GM10266 (cell line): Measurements from ENCODE around the gene LAMC1.

Experiments used
- DNase-seq: peaks from one replicate; pipeline ENCODE4 v3.0.0; 2012; ENCODE audit errors: extremely low spot score
- TF ChIP-seq, protein P1 (sequence below): IDR thresholded peaks from 2 replicates; pipeline ENCODE4 v1.5.1; 2012; ENCODE audit warnings: mild to moderate bottlenecking, low read depth; ENCODE audit not compliant: control insufficient read depth, insufficient read depth; ENCODE audit errors: missing control alignments

The LAMC1 gene

DNA sequence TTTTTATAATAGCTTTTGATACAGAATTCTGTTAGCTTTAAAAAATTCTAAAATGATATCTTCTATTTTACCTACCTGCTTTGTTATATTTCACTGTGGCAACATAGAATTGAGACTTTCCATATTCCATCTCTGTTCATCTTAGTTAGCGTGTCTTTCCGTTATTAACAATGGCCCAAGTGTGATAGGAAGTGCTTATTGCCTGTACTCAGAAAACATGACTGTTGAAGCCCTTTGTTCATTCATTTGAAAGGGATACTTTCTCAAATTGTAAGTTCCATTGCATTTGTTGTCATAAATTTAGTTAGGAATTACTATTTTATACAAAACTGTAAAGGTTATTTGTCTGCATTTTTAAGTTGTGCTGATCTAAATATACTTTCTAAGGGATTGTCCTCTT is 73.1 kb downstream of the LAMC1 start:
- DNase-seq, result no peak

DNA sequence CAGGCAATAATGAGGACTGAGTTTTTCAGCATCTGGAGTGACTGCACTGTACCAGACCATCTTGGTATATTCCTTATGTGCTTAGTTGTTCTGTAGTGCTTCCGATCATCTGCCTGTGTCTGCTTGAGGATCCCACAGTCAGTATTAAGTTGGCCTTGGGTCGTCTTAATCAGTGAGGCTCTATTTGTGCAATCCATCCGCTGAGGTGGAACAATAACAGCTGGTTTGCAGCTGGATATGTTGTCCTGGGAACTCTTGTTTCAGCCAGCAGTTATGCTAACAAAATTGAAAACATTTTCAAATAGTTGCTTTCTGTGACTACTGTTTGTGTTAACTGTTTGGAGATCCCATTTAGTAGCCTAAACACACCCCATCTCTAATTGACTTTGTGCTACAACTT is 73.7 kb downstream of the LAMC1 start:
- no peak for DNase-seq
- TF ChIP-seq, protein P1, sequence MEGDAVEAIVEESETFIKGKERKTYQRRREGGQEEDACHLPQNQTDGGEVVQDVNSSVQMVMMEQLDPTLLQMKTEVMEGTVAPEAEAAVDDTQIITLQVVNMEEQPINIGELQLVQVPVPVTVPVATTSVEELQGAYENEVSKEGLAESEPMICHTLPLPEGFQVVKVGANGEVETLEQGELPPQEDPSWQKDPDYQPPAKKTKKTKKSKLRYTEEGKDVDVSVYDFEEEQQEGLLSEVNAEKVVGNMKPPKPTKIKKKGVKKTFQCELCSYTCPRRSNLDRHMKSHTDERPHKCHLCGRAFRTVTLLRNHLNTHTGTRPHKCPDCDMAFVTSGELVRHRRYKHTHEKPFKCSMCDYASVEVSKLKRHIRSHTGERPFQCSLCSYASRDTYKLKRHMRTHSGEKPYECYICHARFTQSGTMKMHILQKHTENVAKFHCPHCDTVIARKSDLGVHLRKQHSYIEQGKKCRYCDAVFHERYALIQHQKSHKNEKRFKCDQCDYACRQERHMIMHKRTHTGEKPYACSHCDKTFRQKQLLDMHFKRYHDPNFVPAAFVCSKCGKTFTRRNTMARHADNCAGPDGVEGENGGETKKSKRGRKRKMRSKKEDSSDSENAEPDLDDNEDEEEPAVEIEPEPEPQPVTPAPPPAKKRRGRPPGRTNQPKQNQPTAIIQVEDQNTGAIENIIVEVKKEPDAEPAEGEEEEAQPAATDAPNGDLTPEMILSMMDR, result no peak

More for the DNA sequence above, 73.1 kb downstream of the LAMC1 start:
- TF ChIP-seq, protein P1, result no peak

DNA sequence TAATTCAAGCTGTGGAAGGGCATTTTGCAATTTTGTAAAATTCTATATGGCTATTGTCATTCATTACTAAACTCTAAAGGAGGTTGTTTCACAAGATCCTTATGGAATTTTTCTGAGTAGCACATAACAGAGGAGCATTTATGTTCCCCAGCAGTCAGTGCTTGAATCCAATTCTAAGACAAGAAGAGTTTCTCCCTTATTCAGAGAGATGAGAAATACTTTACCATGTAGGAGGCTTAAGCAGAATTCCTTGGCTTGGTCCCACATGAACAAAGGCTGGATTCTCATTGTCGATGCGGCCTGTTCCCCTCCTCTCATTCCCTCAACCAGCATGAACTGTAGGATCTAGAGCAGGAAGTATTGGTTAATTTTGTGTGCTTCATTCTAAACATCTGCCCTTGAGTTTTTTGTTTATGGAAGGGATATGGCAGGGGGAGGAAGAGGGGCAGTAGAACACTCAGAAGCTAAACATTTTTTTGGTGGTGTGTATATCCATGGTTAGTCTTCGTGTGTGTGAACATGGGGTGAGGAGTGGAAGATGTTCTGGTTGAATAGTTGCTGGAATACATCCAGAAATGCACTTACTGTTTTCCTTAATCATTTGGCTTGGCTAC is 74.3 kb downstream of the LAMC1 start:
- TF ChIP-seq, protein P1, result no peak
- no peak for DNase-seq

DNA sequence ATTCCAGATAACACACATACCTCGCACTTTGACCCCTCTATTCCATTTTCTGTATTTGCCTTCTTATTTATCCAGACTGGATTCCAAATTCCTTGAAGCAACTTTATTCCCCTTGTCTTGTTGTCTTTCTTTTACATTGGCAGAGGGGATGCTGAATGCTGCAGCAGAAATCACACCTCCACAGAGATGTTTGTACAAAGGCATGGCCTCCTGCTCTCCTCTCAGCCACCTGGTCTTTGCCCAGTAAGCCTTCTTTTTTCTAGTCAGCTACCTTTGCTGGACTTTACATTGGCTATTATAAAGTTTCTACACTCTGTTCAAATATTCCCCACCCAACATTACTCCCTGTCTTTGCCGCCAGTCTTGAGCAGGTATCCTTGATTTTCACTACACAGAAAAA is 75.1 kb downstream of the LAMC1 start:
- no peak for DNase-seq
- TF ChIP-seq, protein P1, result no peak

DNA sequence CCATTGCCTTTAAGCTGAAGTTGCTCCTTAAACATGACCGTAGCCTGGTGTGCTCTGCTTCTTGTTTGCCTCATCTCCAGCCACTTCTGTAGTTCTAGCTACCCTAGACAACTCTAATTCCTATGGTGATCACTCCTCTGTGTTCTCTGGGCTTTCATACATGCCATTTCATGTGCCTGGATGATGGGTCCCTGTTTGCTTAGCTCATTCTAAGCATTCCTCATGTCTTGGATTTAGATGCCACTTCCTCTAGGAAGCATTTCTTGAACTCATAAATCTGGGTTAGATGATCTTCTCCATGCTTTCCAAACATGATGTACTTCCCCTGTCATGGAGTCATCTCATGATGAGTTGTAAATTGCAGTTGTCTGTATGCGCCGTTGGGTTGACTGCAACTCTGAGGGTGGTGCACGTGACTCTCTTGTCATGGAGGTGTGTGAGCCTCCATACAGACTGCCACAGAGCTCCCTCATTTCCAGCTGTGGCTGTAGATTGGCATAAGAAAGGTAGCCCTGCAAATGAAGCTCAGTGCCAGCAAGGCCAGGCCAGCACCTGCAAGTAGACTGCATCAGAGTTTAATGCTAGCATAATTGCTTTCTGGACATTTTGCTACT is 77.2 kb downstream of the LAMC1 start:
- DNase-seq, result no peak
- TF ChIP-seq, protein P1, result no peak

DNA sequence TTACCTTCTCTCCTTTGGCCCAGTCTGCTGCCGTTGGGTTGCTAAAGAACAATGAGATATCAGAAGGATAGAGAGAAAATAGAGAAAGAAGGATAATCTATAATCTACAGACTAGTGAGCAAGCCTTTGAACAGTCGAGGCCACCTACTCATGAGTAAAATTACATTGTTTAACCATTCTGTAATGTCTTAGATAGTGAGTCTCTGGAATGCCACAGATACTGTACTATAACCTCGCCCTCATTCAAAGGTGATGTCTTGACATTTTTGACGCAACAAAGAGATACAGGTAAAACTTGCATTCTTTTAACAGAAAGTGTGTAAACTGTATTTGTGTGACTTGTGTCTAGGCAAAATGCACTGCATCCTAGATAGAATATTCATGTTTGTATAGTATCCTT is 77.9 kb downstream of the LAMC1 start:
- TF ChIP-seq, protein P1, result no peak
- no peak for DNase-seq

DNA sequence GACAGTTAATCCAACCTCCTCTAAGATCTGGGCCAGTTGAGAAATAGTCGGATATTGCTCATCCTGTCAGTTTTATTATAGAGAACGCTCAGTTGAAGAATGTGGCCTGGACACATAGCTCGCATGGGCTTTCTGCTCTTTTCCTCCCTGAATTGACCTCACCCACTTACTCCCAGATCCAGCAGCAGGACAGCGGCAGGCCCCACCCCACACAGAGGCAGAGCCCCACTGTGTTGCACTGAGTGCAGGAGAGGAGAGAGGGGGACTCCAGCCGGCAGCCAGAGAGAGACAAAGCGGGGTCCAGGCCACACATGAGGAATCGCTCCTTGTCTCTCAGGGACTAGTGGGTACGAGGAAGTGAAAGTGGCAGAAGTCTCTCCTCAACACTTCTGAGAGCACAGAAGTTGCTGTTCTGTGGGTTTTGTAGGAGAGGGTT is 78.6 kb downstream of the LAMC1 start:
- TF ChIP-seq, protein P1, result no peak
- peak; percentile 12 for DNase-seq
